ENCODE data around the gene ITPK1.
"Not testable (repeated sequence)": the region's sequence is repeated elsewhere in the genome, so short reads cannot be mapped to it uniquely, and the experiment has no call there.

The ITPK1 gene

GRCh38 chr14:93128725-93129459 is 13.2 kb upstream of the ITPK1 start:
- peak in 2 of 3 donors; percentile 35 to 48 for DNase-seq

GRCh38 chr14:93126111-93126510 is 10.4 kb upstream of the ITPK1 start:
- DNase-seq, result peak; percentile 72 to 83 (median 83)

GRCh38 chr14:93122826-93123225 is 7.1 kb upstream of the ITPK1 start:
- DNase-seq, result no peak

GRCh38 chr14:93121030-93121834 is 5.5 kb upstream of the ITPK1 start:
- DNase-seq, result no peak

- peak; percentile 71 to 88 (median 85) for DNase-seq
Measured at GRCh38 chr14:93120517-93120916, 4.8 kb upstream of the ITPK1 start.

GRCh38 chr14:93116676-93117200 is 1.0 kb upstream of the ITPK1 start:
- DNase-seq, result no peak

GRCh38 chr14:93115069-93115820 is 480 bp downstream of the ITPK1 start:
- peak; percentile 92 to 99 (median 97) for DNase-seq

GRCh38 chr14:93114713-93115068 is 1.0 kb downstream of the ITPK1 start:
- no peak for DNase-seq

- DNase-seq, result no peak
Measured at GRCh38 chr14:93114068-93114710, 1.5 kb downstream of the ITPK1 start.

GRCh38 chr14:93113678-93114067 is 2.1 kb downstream of the ITPK1 start:
- no peak for DNase-seq

GRCh38 chr14:93112891-93113677 is 2.6 kb downstream of the ITPK1 start:
- peak; percentile 90 to 95 (median 94) for DNase-seq

- peak in 2 of 3 donors; percentile 45 to 61 for DNase-seq
Measured at GRCh38 chr14:93111541-93111940, 4.2 kb downstream of the ITPK1 start.

GRCh38 chr14:93110856-93111419 is 4.8 kb downstream of the ITPK1 start:
- no peak for DNase-seq

GRCh38 chr14:93109572-93110481 is 5.9 kb downstream of the ITPK1 start:
- no peak for DNase-seq

GRCh38 chr14:93108105-93108504 is 7.6 kb downstream of the ITPK1 start:
- DNase-seq, result peak; percentile 46 to 67 (median 67)

GRCh38 chr14:93107453-93107852 is 8.3 kb downstream of the ITPK1 start:
- DNase-seq, result no peak

GRCh38 chr14:93106541-93107156 is 9.1 kb downstream of the ITPK1 start:
- no peak for DNase-seq

- DNase-seq, result not testable (repeated sequence)
Measured at GRCh38 chr14:93105856-93106255, 9.9 kb downstream of the ITPK1 start.

- peak; percentile 82 to 87 (median 87) for DNase-seq
Measured at GRCh38 chr14:93105362-93105761, 10.4 kb downstream of the ITPK1 start.

GRCh38 chr14:93104961-93105360 is 10.8 kb downstream of the ITPK1 start:
- DNase-seq, result no peak

All from suppressor macrophage treated with lipopolysaccharide for 1 hour (primary cell).